IPS-18a (cell line): ENCODE measurements around the gene HNRNPA1.

Experiments used
- H3K27ac ChIP-seq: one replicate; pipeline ENCODE4 v1.5.1; 2013; ENCODE audit warnings: low read length
- H3K27me3 ChIP-seq: one replicate; pipeline ENCODE4 v1.6.1; 2013; ENCODE audit warnings: mild to moderate bottlenecking, low read length; ENCODE audit not compliant: control insufficient read depth, insufficient read depth
- H3K36me3 ChIP-seq: one replicate; pipeline ENCODE4 v1.6.1; 2013; ENCODE audit warnings: low read depth, low read length; ENCODE audit not compliant: control insufficient read depth
- H3K4me1 ChIP-seq: one replicate; pipeline ENCODE4 v1.6.1; 2013; ENCODE audit warnings: low read depth, low read length; ENCODE audit not compliant: control insufficient read depth
- H3K4me3 ChIP-seq: one replicate; pipeline ENCODE4 v1.5.1; 2013; ENCODE audit warnings: low read length
- H3K9ac ChIP-seq: one replicate; pipeline ENCODE4 v1.6.1; 2013; ENCODE audit warnings: mild to moderate bottlenecking, low read length, moderate library complexity
- H3K9me3 ChIP-seq: one replicate; pipeline ENCODE4 v1.6.1; 2013; ENCODE audit warnings: low read depth, low read length; ENCODE audit not compliant: control insufficient read depth

HNRNPA1 gene

GRCh38 chr12:54329759-54330158 is 49.2 kb downstream of the HNRNPA1 start:
- Histone ChIP-seq H3K4me3 (no peak overlapping the region), H3K9ac (no peak overlapping the region), H3K27me3 (no peaks in the 10 kb centered on the region), H3K36me3 (no peaks in the 10 kb centered on the region), H3K27ac (no peak overlapping the region), H3K9me3 (no peaks in the 10 kb centered on the region), H3K4me1 (peaks cover 16% of the 10 kb centered on the region)

- H3K27me3 ChIP-seq: no peaks in the 10 kb centered on the region
- peaks cover 16% of the 10 kb centered on the region for H3K4me1 ChIP-seq
- H3K9ac ChIP-seq: no peak overlapping the region
- no peaks in the 10 kb centered on the region for H3K36me3 ChIP-seq
- no peak overlapping the region for H3K4me3 ChIP-seq
- no peak overlapping the region for H3K27ac ChIP-seq
- no peaks in the 10 kb centered on the region for H3K9me3 ChIP-seq
Measured at GRCh38 chr12:54330442-54330841, 49.9 kb downstream of the HNRNPA1 start.

GRCh38 chr12:54331461-54331860 is 50.9 kb downstream of the HNRNPA1 start:
- Histone ChIP-seq H3K4me1 (peaks cover 16% of the 10 kb centered on the region), H3K36me3 (no peaks in the 10 kb centered on the region), H3K9me3 (no peaks in the 10 kb centered on the region), H3K27ac (no peak overlapping the region), H3K4me3 (no peak overlapping the region), H3K27me3 (no peaks in the 10 kb centered on the region), H3K9ac (no peak overlapping the region)

GRCh38 chr12:54333420-54334034 is 53.0 kb downstream of the HNRNPA1 start:
- H3K9ac ChIP-seq: no peak overlapping the region
- H3K9me3 ChIP-seq: no peaks in the 10 kb centered on the region
- no peak overlapping the region for H3K4me3 ChIP-seq
- no peaks in the 10 kb centered on the region for H3K36me3 ChIP-seq
- no peaks in the 10 kb centered on the region for H3K27me3 ChIP-seq
- peaks cover 14% of the 10 kb centered on the region for H3K4me1 ChIP-seq
- H3K27ac ChIP-seq: no peak overlapping the region
